Sigmoid colon (tissue), 4 donors: ENCODE measurements around the gene EVC.

Experiments
- EP300 ChIP-seq, 4 donors: sonication (generic); formaldehyde crosslinking; IDR thresholded peaks; one replicate each; pipeline ENCODE4 v1.6.1; 2017; ENCODE audit warnings: antibody characterized with exemption in 4 of 4
- POLR2AphosphoS5 ChIP-seq, 4 donors: sonication (generic); formaldehyde crosslinking; IDR thresholded peaks; one replicate each; pipeline ENCODE4 v1.6.1; 2017; ENCODE audit warnings: antibody characterized with exemption in 4 of 4
- TF ChIP-seq, protein P1 (sequence below), 4 experiments: fragments of 450-650 bp in 3 of 4; fragments of 200-600 bp in 1 of 4; IDR thresholded peaks; one replicate each; pipeline ENCODE4 v1.5.1; 2016 to 2019; ENCODE audit warnings: antibody characterized with exemption in 4 of 4, mild to moderate bottlenecking in 3 of 4, moderate library complexity in 2 of 4

DNA sequence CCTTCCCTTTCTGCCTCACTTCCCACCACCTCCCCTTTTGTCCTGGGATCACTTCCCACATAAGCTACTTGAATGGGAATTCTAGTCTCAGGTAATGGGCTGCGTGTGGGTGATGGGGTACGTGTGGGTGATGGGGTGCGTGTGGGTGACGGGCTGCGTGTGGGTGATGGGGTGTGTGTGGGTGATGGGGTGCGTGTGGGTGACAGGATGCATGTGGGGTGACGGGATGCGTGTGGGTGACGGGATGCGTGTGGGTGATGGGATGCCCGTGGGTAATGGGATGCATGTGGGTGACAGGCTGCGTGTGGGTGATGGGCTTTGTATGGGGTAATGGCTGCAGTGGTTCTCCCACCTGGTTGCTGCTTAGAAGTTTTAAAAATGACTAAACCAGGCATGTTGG lies 46.2 kb upstream of the EVC start:
- TF ChIP-seq, protein P1, sequence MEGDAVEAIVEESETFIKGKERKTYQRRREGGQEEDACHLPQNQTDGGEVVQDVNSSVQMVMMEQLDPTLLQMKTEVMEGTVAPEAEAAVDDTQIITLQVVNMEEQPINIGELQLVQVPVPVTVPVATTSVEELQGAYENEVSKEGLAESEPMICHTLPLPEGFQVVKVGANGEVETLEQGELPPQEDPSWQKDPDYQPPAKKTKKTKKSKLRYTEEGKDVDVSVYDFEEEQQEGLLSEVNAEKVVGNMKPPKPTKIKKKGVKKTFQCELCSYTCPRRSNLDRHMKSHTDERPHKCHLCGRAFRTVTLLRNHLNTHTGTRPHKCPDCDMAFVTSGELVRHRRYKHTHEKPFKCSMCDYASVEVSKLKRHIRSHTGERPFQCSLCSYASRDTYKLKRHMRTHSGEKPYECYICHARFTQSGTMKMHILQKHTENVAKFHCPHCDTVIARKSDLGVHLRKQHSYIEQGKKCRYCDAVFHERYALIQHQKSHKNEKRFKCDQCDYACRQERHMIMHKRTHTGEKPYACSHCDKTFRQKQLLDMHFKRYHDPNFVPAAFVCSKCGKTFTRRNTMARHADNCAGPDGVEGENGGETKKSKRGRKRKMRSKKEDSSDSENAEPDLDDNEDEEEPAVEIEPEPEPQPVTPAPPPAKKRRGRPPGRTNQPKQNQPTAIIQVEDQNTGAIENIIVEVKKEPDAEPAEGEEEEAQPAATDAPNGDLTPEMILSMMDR (IDR thresholded peaks at IDR 0.05), result no peak
- no peak for TF ChIP-seq POLR2AphosphoS5 (IDR thresholded peaks at IDR 0.05)
- TF ChIP-seq EP300 (IDR thresholded peaks at IDR 0.05), result no peak
